Hepatocyte (in vitro differentiated cells): ENCODE data around the gene PTPRN2. TPM values are rescaled to one million over a fixed set of nuclear protein-coding genes. Genes with fewer than 3 reads are reported as not detected.
"Not testable (repeated sequence)": the region's sequence is repeated elsewhere in the genome, so short reads cannot be mapped to it uniquely, and the experiment has no call there.

Source experiments
- DNase-seq: peaks from one replicate; pipeline ENCODE4 v3.0.0-alpha.2; 2016; ENCODE audit warnings: low spot score
- H2AFZ ChIP-seq: fragments of 200-600 bp; sonication (generic); 2 replicates; pipeline ENCODE4 v1.6.0; 2016; ENCODE audit warnings: antibody characterized with exemption, mild to moderate bottlenecking
- H3K27ac ChIP-seq: fragments of 200-600 bp; sonication (generic); 2 replicates; pipeline ENCODE4 v1.5.1; 2016; ENCODE audit warnings: mild to moderate bottlenecking
- H3K27me3 ChIP-seq: fragments of 200-600 bp; sonication (generic); 2 replicates; pipeline ENCODE4 v1.6.1; 2016
- H3K36me3 ChIP-seq: fragments of 200-600 bp; sonication (generic); replicated peaks from 2 replicates; pipeline ENCODE4 v1.5.1; 2016; ENCODE audit warnings: low read depth; ENCODE audit not compliant: insufficient read depth
- H3K4me1 ChIP-seq: fragments of 200-600 bp; sonication (generic); 2 replicates; pipeline ENCODE4 v1.5.1; 2016; ENCODE audit warnings: mild to moderate bottlenecking, moderate library complexity; ENCODE audit not compliant: insufficient read depth
- H3K4me2 ChIP-seq: fragments of 200-600 bp; sonication (generic); 2 replicates; pipeline ENCODE4 v1.6.0; 2016
- H3K4me3 ChIP-seq: fragments of 200-600 bp; sonication (generic); 2 replicates; pipeline ENCODE4 v1.5.1; 2016; ENCODE audit warnings: mild to moderate bottlenecking
- H3K79me2 ChIP-seq: fragments of 200-600 bp; sonication (generic); 2 replicates; pipeline ENCODE4 v1.6.0; 2017; ENCODE audit warnings: mild to moderate bottlenecking
- H3K9me2 ChIP-seq: fragments of 200-600 bp; sonication (generic); replicated peaks from 2 replicates; pipeline ENCODE4 v1.6.0; 2017; ENCODE audit warnings: mild to moderate bottlenecking; ENCODE audit not compliant: insufficient read depth
- H3K9me3 ChIP-seq: fragments of 200-600 bp; sonication (generic); 2 replicates; pipeline ENCODE4 v1.5.1; 2016; ENCODE audit warnings: low read depth, mild to moderate bottlenecking
- H4K20me1 ChIP-seq: fragments of 200-600 bp; sonication (generic); 2 replicates; pipeline ENCODE4 v1.6.0; 2016; ENCODE audit warnings: mild to moderate bottlenecking; ENCODE audit not compliant: insufficient read depth, poor library complexity, severe bottlenecking
- EZH2 ChIP-seq: fragments of 200-600 bp; sonication (generic); IDR thresholded peaks from 2 replicates; pipeline ENCODE4 v1.6.1; 2016; ENCODE audit warnings: antibody characterized with exemption, mild to moderate bottlenecking, borderline replicate concordance
- EZH2phosphoT487 ChIP-seq: fragments of 200-600 bp; sonication (generic); IDR thresholded peaks from one replicate; pipeline ENCODE4 v1.6.1; 2018; ENCODE audit warnings: antibody characterized with exemption, mild to moderate bottlenecking, low read depth, moderate library complexity; ENCODE audit not compliant: unreplicated experiment, severe bottlenecking
- WGBS: methylation state at CpG from one replicate; pipeline ENCODE4 v1.1.6; 2016; ENCODE audit warnings: low lambda C conversion rate; ENCODE audit errors: missing lambda C conversion rate; 5-methylcytosine and 5-hydroxymethylcytosine counted together
- polyA plus RNA-seq: library from polyadenylated mRNA; unstranded; fragments of >200 nt; fragmentation: Nextera tagmentation; extraction: Ambion mirVana; gene quantifications from 2 replicates; pipeline ENCODE4 v1.2.1, GENCODE V29; 2016
- total RNA-seq: library from RNA; depleted of rRNA; stranded (reverse); fragments of >200 nt; gene quantifications from 2 replicates; pipeline ENCODE4 v1.2.3, GENCODE V29; 2014
- TF ChIP-seq, protein P1 (sequence below): fragments of 200-600 bp; sonication (generic); IDR thresholded peaks from 2 replicates; pipeline ENCODE4 v1.5.1; 2016; ENCODE audit warnings: antibody characterized with exemption, mild to moderate bottlenecking; ENCODE audit not compliant: poor library complexity

Gene PTPRN2
- total and polyA plus RNA-seq, 2 experiments from 2014 or later: 2.1 to 3.3 TPM

DNA sequence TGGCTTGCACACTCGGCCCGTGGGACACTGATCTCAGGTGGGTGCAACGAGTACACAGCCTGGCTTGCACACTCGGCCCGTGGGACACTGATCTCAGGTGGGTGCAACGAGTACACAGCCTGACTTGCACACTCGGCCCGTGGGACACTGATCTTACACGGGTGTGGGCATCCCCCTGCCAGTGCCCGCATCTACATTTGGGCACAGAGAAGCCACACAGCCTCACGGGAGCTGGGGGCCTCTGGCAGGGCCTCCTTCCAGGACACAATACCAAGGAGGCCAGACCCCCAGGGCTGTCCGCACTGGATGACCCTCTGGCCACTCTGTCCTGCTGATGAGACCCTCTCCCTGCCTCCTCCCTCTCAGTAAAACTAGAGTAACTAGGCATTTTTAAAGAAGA is 920.4 kb downstream of the PTPRN2 start:
- Histone ChIP-seq H3K4me1 (no peaks in the 10 kb centered on the region), H3K27me3 (peaks cover 15% of the 10 kb centered on the region), H2AFZ (no peak overlapping the region), H3K9me3 (no peaks in the 10 kb centered on the region), H3K36me3 (no peaks in the 10 kb centered on the region), H3K4me2 (no peak overlapping the region), H4K20me1 (no peaks in the 10 kb centered on the region), H3K79me2 (no peaks in the 10 kb centered on the region), H3K27ac (no peak overlapping the region), H3K9me2 (no peaks in the 10 kb centered on the region), H3K4me3 (no peak overlapping the region)
- TF ChIP-seq, protein P1, sequence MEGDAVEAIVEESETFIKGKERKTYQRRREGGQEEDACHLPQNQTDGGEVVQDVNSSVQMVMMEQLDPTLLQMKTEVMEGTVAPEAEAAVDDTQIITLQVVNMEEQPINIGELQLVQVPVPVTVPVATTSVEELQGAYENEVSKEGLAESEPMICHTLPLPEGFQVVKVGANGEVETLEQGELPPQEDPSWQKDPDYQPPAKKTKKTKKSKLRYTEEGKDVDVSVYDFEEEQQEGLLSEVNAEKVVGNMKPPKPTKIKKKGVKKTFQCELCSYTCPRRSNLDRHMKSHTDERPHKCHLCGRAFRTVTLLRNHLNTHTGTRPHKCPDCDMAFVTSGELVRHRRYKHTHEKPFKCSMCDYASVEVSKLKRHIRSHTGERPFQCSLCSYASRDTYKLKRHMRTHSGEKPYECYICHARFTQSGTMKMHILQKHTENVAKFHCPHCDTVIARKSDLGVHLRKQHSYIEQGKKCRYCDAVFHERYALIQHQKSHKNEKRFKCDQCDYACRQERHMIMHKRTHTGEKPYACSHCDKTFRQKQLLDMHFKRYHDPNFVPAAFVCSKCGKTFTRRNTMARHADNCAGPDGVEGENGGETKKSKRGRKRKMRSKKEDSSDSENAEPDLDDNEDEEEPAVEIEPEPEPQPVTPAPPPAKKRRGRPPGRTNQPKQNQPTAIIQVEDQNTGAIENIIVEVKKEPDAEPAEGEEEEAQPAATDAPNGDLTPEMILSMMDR: no peak
- TF ChIP-seq EZH2: no peak
- TF ChIP-seq EZH2phosphoT487: no peak
- DNase-seq: no peak
- WGBS: 95% methylated on average over 12 of the region's 12 CpGs

DNA sequence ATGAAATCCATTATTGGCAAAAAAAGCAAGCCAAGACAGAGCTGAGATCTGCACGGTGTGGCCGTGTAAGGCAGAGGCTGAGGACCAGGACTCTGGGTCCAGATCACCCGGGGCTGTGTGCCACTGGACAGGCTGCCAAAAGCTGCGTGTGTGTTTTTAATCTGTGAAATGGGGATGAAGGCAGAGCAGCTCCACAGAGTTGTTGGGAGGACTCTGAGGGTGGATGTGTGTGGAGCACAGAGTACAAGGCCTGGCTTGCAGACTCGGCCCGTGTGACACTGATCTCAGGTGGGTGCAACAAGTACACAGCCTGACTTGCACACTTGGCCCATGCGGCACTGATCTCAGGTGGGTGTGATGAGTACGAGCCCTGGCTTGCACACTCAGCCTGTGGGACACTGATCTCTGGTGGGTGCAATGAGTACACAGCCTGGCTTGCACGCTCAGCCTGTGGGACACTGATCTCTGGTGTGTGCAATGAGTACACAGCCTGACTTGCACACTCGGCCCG is 921.0 kb downstream of the PTPRN2 start:
- no peak overlapping the region for H3K4me3 ChIP-seq
- no peaks in the 10 kb centered on the region for H3K9me3 ChIP-seq
- no peaks in the 10 kb centered on the region for H3K36me3 ChIP-seq
- H3K79me2 ChIP-seq: no peaks in the 10 kb centered on the region
- no peak overlapping the region for H3K4me2 ChIP-seq
- TF ChIP-seq, protein P1: no peak
- TF ChIP-seq EZH2phosphoT487 (no peak), EZH2 (no peak)
- DNase-seq: no peak
- peaks cover 15% of the 10 kb centered on the region for H3K27me3 ChIP-seq
- 96% methylated on average over 11 of the region's 11 CpGs for whole genome bisulfite sequencing
- H3K4me1 ChIP-seq: no peaks in the 10 kb centered on the region
- no peak overlapping the region for H2AFZ ChIP-seq
- no peaks in the 10 kb centered on the region for H3K9me2 ChIP-seq
- H4K20me1 ChIP-seq: no peaks in the 10 kb centered on the region
- H3K27ac ChIP-seq: no peak overlapping the region

- not testable (repeated sequence) for H3K79me2 ChIP-seq, H4K20me1 ChIP-seq, DNase-seq, H3K36me3 ChIP-seq, H3K27ac ChIP-seq, H3K4me2 ChIP-seq, H3K4me1 ChIP-seq, H3K9me2 ChIP-seq, H3K4me3 ChIP-seq, H3K9me3 ChIP-seq, H2AFZ ChIP-seq
- 96% methylated on average over 2 of the region's 2 CpGs for WGBS
- H3K27me3 ChIP-seq: peaks cover 13% of the 10 kb centered on the region
Observed at GRCh38 chr7:157665634-157665988, 922.0 kb downstream of the PTPRN2 start.

DNA sequence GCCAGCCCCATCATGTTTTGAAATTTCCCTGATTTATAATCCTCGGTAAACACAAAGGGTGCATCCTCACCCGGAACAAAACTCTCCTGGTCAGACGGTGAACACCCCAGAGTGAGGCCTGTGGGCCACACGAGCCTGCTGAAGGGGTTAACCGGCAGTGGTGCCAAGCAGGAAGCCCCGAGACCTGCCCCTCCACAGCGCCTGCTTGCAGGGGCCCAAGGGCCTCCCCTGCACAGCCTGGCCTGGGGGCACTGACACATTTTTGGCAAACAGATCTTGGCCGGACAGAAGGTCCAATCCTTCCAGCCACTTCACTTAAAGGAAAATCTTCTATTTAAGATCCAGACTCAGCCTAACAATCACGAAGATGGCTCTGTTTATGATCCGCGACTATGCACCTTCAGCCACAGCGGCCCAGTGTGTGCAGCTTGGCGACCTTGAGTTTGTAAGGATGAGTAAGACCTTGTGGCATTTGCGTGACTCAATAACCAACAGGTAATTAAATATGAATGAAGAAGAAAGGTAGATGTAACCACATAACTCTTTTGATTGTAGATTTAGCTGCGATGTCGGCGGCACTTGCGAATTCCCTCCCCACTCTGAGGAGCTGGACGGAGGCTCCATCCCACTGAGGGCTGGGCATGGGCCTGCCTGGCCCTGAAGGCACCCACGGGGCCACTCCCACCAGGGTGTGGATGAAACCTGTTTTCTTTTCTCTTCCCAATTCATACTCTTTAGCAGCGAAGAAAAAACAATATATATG is 922.6 kb downstream of the PTPRN2 start:
- WGBS: 87% methylated on average over 21 of the region's 21 CpGs
- DNase-seq: no peak
- TF ChIP-seq EZH2 (no peak), EZH2phosphoT487 (no peak)
- TF ChIP-seq, protein P1: no peak
- no peaks in the 10 kb centered on the region for H3K79me2 ChIP-seq
- no peak overlapping the region for H3K4me2 ChIP-seq
- H3K9me3 ChIP-seq: no peaks in the 10 kb centered on the region
- no peak overlapping the region for H3K27ac ChIP-seq
- H3K36me3 ChIP-seq: no peaks in the 10 kb centered on the region
- no peak overlapping the region for H2AFZ ChIP-seq
- H3K4me1 ChIP-seq: no peaks in the 10 kb centered on the region
- no peaks in the 10 kb centered on the region for H4K20me1 ChIP-seq
- H3K27me3 ChIP-seq: peaks cover 8% of the 10 kb centered on the region
- no peaks in the 10 kb centered on the region for H3K9me2 ChIP-seq
- H3K4me3 ChIP-seq: no peak overlapping the region
